GM18858 (cell line): ENCODE measurements around the gene ORMDL3.

Experiments
- ATAC-seq: cut with Tn5 transposase; IDR thresholded peaks from one replicate; pipeline ENCODE4 v1.9.1; 2021; ENCODE audit not compliant: unreplicated experiment

Gene ORMDL3, protein sequence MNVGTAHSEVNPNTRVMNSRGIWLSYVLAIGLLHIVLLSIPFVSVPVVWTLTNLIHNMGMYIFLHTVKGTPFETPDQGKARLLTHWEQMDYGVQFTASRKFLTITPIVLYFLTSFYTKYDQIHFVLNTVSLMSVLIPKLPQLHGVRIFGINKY

DNA sequence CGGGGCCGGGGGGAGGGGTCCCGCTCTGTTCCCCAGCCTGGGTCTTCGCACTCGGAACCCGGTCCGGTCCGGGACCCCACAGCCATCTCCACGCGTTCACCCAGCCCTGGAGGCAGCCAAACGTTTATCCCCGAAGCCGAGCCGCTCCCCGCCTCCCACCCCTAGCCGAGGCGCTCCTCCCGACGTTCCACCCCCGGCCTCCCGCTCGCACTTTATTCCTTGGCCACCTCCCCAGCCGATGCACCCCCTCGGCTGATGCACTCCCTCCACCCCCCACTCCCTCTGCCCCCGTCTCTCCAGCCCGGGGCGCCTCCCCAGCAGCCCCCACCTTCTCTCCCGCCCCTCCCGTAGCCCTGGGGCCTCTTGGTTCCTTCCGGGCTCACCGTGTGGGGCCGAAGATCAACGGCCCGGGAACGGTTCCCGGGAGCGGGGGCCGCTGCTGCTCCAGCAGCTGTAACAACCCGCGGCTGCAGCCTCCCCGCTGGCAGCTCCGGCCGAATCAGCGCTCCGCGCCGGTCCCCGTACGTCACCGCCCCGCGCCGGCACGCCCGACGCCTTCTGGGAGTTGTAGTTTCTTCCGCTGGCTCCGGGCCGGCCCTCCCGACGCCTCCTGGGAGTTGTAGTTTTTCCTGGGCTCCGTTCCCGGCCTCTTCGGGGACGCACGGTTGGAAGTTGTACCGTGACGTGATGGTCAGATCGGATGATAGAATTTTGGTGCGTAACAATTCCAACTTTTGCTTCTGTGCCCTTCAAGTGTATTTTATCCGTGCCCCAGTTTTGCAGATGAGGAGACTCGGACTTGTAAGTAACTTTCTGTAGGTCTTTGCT is at the start of gene ORMDL3, which contains the start of gene LRRC3C:
TSS of gene ORMDL3 (minus strand) at position 501 of the 828 bp plus-strand sequence. CDS start 3,398 bp downstream, outside the sequence.
TSS of gene LRRC3C (plus strand) at position 632 of the 828 bp plus-strand sequence. CDS start 13,792 bp downstream, outside the sequence.
- peak; percentile 56 for ATAC-seq

DNA sequence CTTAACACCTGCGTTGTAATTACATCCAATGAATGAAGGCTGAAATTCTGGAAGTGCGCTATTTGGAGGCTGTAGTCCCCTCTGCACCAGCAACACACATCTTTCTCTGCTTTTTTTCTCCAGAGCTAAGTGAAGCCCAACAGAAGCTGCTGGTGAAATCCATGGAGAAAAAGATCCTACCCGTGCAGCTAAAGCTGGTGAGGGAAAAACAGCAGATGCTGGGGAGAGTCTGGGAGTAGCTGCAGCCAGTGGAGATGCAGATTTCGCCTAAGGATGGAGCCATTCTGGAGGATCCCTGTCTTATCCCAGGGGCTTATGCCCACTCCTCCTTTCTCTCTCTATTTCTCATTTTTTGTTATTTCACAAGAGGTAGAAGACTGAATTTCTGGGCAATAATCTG is 48.4 kb upstream of the ORMDL3 start:
- ATAC-seq: no peak

DNA sequence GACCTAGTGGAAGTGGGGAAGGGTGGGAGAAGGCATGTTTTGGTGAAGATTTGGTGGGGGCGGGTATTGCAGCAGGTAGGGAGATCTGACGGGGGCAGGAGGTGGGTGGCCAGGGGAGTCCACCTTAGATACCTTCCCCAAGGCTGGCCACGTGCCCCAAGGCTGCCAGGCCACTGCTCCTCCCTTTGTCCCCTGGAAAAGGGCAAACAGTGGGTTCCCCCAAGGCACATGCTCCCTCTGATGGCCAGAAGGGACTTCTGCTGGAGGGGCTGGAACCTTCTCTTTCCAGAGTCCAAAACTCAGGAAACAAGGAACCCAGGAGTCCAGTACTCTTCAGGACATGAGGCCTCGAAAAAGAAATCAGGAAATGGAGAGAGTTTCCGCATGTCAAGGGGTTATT is 47.0 kb upstream of the ORMDL3 start:
- no peak for ATAC-seq

DNA sequence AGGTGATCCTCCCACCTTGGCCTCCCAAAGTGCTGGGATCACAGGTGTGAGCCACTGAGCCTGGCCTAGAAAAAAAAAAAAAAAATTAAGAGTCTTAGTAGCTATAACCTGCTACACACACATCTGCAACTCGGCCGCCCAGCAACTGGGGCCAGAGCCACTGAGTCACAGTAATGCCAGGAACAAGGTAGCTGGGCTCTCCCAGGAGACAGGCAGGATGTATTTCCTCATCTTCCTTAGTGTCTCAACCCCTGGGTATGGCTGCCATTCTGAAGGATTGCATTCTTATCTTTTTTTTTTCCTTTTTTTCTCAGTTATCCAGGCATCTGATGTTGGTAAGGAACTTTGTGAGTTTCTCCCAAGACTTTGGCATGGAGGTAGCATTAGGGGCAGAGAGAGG is 46.1 kb upstream of the ORMDL3 start:
- no peak for ATAC-seq

DNA sequence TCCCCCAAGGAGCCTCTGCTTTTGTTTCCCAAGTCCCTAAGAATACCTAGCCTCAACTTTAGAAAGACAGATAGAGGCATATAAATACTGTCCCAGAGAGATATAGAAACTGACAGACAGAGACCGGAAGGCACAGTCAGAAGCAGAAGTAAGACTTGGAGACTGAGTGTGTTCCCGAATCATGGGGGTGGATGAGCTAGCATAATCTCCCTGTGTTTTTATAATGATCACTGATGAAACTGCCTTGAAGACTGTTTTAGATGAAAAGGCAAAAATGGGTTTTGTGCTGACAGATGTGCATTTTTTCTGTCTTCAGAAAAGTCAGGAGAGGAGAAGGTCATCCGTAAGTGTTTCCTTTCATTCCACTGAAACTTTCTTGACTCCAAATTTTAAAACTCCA is 44.9 kb upstream of the ORMDL3 start:
- ATAC-seq: no peak

- no peak for ATAC-seq
Observed at GRCh38 chr17:39971076-39971603, 43.7 kb upstream of the ORMDL3 start.

DNA sequence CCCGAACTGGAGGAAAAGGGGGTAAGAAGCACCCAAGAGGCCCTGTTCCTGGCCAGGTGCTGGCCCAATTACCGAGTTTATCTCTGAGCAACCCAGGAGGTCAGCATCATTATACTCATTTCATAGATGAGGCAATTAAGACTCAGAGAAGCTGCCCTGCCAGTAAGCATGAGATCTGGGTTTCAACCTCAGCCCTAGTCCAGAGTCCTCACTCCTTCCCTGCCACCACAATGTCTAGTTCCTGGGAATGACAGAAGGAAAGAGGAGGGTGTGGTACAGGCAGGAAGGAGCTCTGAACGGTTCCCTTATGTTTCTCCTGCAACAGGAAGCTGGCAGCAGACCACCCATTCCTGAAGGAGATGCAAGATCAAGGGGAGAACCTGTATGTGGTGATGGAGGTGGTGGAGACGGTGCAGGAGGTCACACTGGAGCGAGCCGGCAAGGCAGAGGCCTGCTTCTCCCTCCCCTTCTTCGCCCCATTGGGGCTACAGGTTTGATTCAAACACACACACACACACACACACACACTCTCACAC is 42.8 kb upstream of the ORMDL3 start:
- no peak for ATAC-seq

GRCh38 chr17:39969375-39969774 is 42.0 kb upstream of the ORMDL3 start:
- no peak for ATAC-seq

DNA sequence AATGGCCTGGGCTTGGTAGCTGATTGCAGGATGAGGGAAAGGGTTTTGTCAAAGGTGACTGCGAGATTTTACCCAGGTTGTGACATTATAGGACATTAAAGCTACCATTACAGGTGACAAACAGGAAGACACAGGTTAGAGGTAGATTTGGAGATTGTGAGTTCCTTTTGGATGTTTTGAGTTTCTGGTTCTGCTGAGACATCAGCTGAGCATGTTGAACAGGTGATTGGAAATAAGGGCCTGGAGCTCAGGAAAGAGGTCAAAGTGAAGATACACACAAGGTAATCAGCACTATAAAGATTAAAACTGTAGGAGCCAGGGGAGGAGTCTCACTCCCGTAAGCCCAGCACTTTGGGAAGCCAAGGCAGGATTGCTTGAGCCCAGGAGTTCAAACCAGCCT is 41.4 kb upstream of the ORMDL3 start:
- no peak for ATAC-seq

- no peak for ATAC-seq
Observed at GRCh38 chr17:39966771-39967170, 39.4 kb upstream of the ORMDL3 start.

GRCh38 chr17:39965017-39965699 is 37.8 kb upstream of the ORMDL3 start:
- ATAC-seq: no peak

- ATAC-seq: no peak
Observed at GRCh38 chr17:39963829-39964228, 36.4 kb upstream of the ORMDL3 start.

GRCh38 chr17:39962642-39963220 is 35.3 kb upstream of the ORMDL3 start, which contains the start of gene GSDMA:
Gene GSDMA (plus strand): TSS chr17:39963004. CDS start chr17:39965688, 2,684 bp downstream.
- no peak for ATAC-seq

GRCh38 chr17:39960524-39961041 is 33.2 kb upstream of the ORMDL3 start:
- no peak for ATAC-seq

- no peak for ATAC-seq
Observed at GRCh38 chr17:39955726-39956225, 28.4 kb upstream of the ORMDL3 start.

GRCh38 chr17:39954876-39955275 is 27.5 kb upstream of the ORMDL3 start:
- ATAC-seq: no peak

DNA sequence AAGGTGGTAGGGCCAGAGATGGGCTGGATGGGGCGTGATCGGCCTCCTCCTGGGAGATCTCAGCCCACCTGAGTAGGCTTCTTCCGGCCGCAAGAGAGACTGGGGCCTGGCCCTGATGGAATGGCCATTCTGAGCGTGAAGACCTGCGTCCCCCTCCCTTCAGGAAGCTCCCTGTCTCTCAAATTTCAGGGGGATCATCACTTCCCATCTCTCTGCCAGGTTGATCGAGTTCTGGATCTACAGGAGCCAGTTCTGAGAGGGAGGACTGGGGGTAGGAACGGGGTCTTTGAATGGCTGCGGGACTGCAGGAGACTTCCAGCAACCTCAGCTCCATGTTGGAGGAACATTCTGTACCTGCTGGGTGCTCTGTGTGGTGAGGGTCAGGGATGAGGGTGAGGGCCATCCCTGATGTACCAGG is 26.1 kb upstream of the ORMDL3 start:
- ATAC-seq: no peak

DNA sequence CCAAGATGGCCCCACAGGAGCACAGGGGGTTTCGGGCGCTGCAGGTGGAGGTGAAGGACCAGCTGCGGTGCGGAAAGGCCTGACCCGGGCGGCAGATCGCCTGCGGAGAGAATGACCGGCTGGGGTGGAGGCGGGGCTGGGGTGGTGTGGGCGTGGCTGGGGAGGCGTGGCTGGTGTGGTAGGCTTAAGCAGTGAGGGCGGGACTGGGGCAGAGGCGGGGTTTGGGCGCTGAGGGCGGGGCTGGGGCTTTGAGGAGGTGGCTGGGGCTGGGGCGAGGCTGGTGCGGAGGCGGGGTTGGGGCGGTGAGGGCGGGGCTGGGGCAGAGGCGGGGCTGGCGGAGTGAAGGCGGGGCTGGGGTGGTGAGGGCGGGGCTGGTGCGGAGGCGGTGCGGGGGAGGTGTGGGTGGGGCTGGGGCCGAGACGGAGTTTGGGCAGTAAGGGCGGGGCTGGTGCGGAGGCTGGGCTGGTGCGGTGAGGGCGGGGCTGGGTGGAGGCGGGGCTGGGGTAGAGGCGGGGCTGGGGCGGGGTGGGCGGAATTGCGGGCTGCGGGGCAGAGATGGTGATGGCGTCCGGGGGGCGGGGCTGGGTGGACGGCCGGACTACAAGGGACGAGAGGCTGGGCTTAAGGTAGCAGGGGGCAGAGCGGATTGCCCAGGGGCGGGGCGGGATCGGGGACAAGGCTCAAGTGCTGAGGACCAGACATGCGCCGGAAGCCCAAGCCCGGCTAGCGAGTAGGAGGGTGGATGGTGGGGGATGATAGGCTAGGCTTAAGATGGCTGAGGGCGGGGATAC is 25.5 kb upstream of the ORMDL3 start:
- ATAC-seq: peak; percentile 49

DNA sequence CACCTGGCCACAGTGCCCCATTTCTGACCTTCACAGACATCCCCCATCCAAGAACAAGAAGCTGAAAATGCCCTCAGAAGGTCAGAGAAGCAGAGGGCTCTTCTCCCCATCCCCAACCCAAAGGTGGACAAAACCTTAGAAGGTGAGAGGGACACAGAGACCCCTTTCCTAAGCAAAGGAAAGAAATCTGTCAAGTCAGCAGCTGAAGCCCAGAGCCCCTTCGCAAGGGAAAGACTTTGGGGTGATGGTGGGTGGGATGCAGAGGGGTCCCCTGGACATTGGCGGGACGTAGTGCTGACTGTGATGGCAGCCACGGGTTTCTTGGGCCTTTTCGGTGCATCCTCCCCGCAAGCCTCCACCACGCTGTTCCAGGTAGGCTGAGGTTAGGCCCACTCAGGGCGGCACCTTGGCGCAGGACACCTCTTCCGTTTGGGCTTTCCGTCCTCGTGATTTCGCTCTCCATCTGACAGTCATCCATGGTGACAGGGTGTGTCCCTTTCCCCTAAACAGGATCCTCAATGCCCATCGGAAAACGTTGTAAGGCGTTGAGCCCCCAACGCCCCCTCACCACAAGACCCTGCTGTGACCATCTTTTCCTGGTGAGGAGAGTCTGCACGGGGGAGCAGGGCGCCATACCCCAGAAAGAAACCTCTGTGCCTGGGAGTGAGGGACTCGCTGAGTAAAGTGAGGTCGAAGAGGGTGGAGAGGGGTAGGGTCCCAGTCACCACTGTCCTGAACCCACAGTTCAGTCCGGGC is 24.7 kb upstream of the ORMDL3 start:
- no peak for ATAC-seq
